H9 (cell line): ENCODE results near the gene TBCB. TPM values are rescaled to one million over a fixed set of nuclear protein-coding genes. Genes with fewer than 3 reads are reported as not detected.

Source experiments
- DNase-seq: peaks from one replicate; pipeline ENCODE4 v3.0.0-alpha.2; 2017
- H2AFZ ChIP-seq: one replicate; pipeline ENCODE4 v1.6.1; 2013; ENCODE audit warnings: mild to moderate bottlenecking, low read length, control low read depth, moderate library complexity
- H2AK5ac ChIP-seq: 2 replicates; pipeline ENCODE4 v1.6.1; 2013; ENCODE audit warnings: low read length, control low read depth, mixed read lengths; ENCODE audit not compliant: insufficient read length
- H2BK120ac ChIP-seq: one replicate; pipeline ENCODE4 v1.6.1; 2013; ENCODE audit warnings: low read depth, mild to moderate bottlenecking, low read length, control low read depth, inconsistent platforms; ENCODE audit not compliant: poor library complexity, severe bottlenecking
- H2BK12ac ChIP-seq: 2 replicates; pipeline ENCODE4 v1.6.1; 2013; ENCODE audit warnings: low read length, control low read depth, mixed read lengths, low read depth; ENCODE audit not compliant: insufficient read length
- H2BK15ac ChIP-seq: 2 replicates; pipeline ENCODE4 v1.6.1; 2013; ENCODE audit warnings: low read depth, low read length, control low read depth
- H2BK20ac ChIP-seq: one replicate; pipeline ENCODE4 v1.6.1; 2013; ENCODE audit warnings: low read depth, mild to moderate bottlenecking, low read length, control low read depth, inconsistent platforms; ENCODE audit not compliant: poor library complexity, severe bottlenecking
- H2BK5ac ChIP-seq: 2 replicates; pipeline ENCODE4 v1.6.1; 2013; ENCODE audit warnings: low read length, control low read depth, mixed read lengths; ENCODE audit not compliant: insufficient read length
- H3K14ac ChIP-seq: 2 replicates; pipeline ENCODE4 v1.6.1; 2013; ENCODE audit warnings: low read length, control low read depth; ENCODE audit not compliant: insufficient read depth
- H3K18ac ChIP-seq: 2 replicates; pipeline ENCODE4 v1.6.1; 2013; ENCODE audit warnings: low read depth, mild to moderate bottlenecking, mixed read lengths, low read length, control low read depth; ENCODE audit not compliant: insufficient read length
- H3K23ac ChIP-seq: 2 replicates; pipeline ENCODE4 v1.6.1; 2013; ENCODE audit warnings: low read length, control low read depth, mixed read lengths, low read depth; ENCODE audit not compliant: insufficient read length
- H3K23me2 ChIP-seq: 2 replicates; pipeline ENCODE4 v1.6.1; 2013; ENCODE audit warnings: low read depth, mild to moderate bottlenecking, mixed read lengths, low read length, control low read depth; ENCODE audit not compliant: insufficient read length, poor library complexity, severe bottlenecking
- H3K27ac ChIP-seq: 2 replicates; pipeline ENCODE4 v1.5.1; 2013; ENCODE audit warnings: low read length, control low read depth, mixed read lengths, low read depth; ENCODE audit not compliant: insufficient read length
- H3K27me3 ChIP-seq: 2 replicates; pipeline ENCODE4 v1.6.1; 2013; ENCODE audit warnings: low read length, control low read depth, inconsistent platforms; ENCODE audit not compliant: insufficient read depth
- H3K4ac ChIP-seq: 2 replicates; pipeline ENCODE4 v1.6.1; 2013; ENCODE audit warnings: low read depth, mild to moderate bottlenecking, control low read depth, inconsistent platforms, low read length, moderate library complexity
- H3K4me1 ChIP-seq: 2 replicates; pipeline ENCODE4 v1.6.1; 2013; ENCODE audit warnings: low read length, control low read depth, inconsistent platforms; ENCODE audit not compliant: insufficient read depth
- H3K4me2 ChIP-seq: 2 replicates; pipeline ENCODE4 v1.6.1; 2013; ENCODE audit warnings: low read length, control low read depth, mixed read lengths; ENCODE audit not compliant: insufficient read length, insufficient read depth
- H3K56ac ChIP-seq: 2 replicates; pipeline ENCODE4 v1.6.1; 2013; ENCODE audit warnings: low read depth, mild to moderate bottlenecking, mixed read lengths, low read length, control low read depth; ENCODE audit not compliant: insufficient read length
- H3K79me1 ChIP-seq: 2 replicates; pipeline ENCODE4 v1.6.1; 2013; ENCODE audit warnings: low read depth, mild to moderate bottlenecking, moderate library complexity, low read length, control low read depth, inconsistent platforms; ENCODE audit not compliant: insufficient read depth, poor library complexity, severe bottlenecking
- H3K79me2 ChIP-seq: 2 replicates; pipeline ENCODE4 v1.6.1; 2013; ENCODE audit warnings: low read length, control low read depth, inconsistent platforms; ENCODE audit not compliant: insufficient read depth
- H3K9ac ChIP-seq: 2 replicates; pipeline ENCODE4 v1.6.1; 2013; ENCODE audit warnings: low read length, control low read depth, mixed read lengths; ENCODE audit not compliant: insufficient read length; ENCODE audit errors: extremely low read depth
- H3K9me3 ChIP-seq: one replicate; pipeline ENCODE4 v1.6.1; 2013; ENCODE audit warnings: low read depth, low read length, inconsistent platforms; ENCODE audit not compliant: control insufficient read depth
- H3T11ph ChIP-seq: one replicate; pipeline ENCODE4 v1.6.1; 2013; ENCODE audit warnings: mild to moderate bottlenecking, low read length, control low read depth, inconsistent platforms
- H4K20me1 ChIP-seq: one replicate; pipeline ENCODE4 v1.6.1; 2013; ENCODE audit not compliant: control insufficient read depth, insufficient read length, insufficient read depth
- H4K5ac ChIP-seq: 2 replicates; pipeline ENCODE4 v1.6.1; 2013; ENCODE audit warnings: low read depth, mild to moderate bottlenecking, mixed read lengths, low read length, control low read depth; ENCODE audit not compliant: insufficient read length
- H4K8ac ChIP-seq: replicated peaks from 2 replicates; pipeline ENCODE4 v1.6.1; 2013; ENCODE audit warnings: low read length, control low read depth, mixed read lengths, low read depth; ENCODE audit not compliant: insufficient read length
- H4K91ac ChIP-seq: 2 replicates; pipeline ENCODE4 v1.6.1; 2013; ENCODE audit warnings: low read depth, mild to moderate bottlenecking, moderate library complexity, mixed read lengths, low read length, control low read depth; ENCODE audit not compliant: insufficient read length
- H3K27ac Mint-ChIP-seq, 3 experiments: 2 replicates in 2 of 3; 3 replicates in 1 of 3; pipeline ENCODE4 v1.8.0; 2020 to 2021; ENCODE audit warnings: mixed read lengths in 3 of 3, mild to moderate bottlenecking in 1 of 3, moderate library complexity in 1 of 3
- H3K27me3 Mint-ChIP-seq: 2 replicates; pipeline ENCODE4 v1.8.0; 2021; ENCODE audit warnings: low read depth, mild to moderate bottlenecking, moderate library complexity, mixed read lengths
- H3K36me3 Mint-ChIP-seq, 3 experiments: 2 replicates in 2 of 3; 3 replicates in 1 of 3; pipeline ENCODE4 v1.8.0; 2020 to 2021; ENCODE audit warnings: low read depth in 3 of 3, mixed read lengths in 3 of 3; ENCODE audit not compliant: insufficient read depth in 1 of 3
- H3K4me1 Mint-ChIP-seq, 2 experiments: 2 replicates each; pipeline ENCODE4 v1.8.0; 2020; ENCODE audit warnings: mixed read lengths in 2 of 2
- H3K4me3 Mint-ChIP-seq, 2 experiments: 2 replicates in 1 of 2; 3 replicates in 1 of 2; pipeline ENCODE4 v1.8.0; 2020 to 2021; ENCODE audit warnings: mild to moderate bottlenecking in 2 of 2, mixed read lengths in 2 of 2, moderate library complexity in 1 of 2
- H3K9me3 Mint-ChIP-seq, 2 experiments: 2 replicates in 1 of 2; 3 replicates in 1 of 2; pipeline ENCODE4 v1.8.0; 2020; ENCODE audit warnings: mild to moderate bottlenecking in 2 of 2, mixed read lengths in 2 of 2, moderate library complexity in 1 of 2
- WGBS: extraction: QIAGEN DNeasy Blood & Tissue Kit; methylation state at CpG from one replicate; pipeline ENCODE4 v1.1.7; 2013; ENCODE audit warnings: missing lambda C conversion rate, low lambda C conversion rate, mixed read lengths; ENCODE audit not compliant: insufficient read length; ENCODE audit errors: extremely low coverage; 5-methylcytosine and 5-hydroxymethylcytosine counted together
- total RNA-seq: library from RNA; stranded (reverse); gene quantifications from 2 replicates; pipeline ENCODE4 v1.2.1, GENCODE V29; 2021
- TF ChIP-seq, protein P1 (sequence below): fragments of 200-600 bp; sonication (generic); conservative IDR thresholded peaks from 3 replicates; pipeline ENCODE4 v1.8.0; 2021; ENCODE audit warnings: antibody characterized with exemption, mild to moderate bottlenecking

Gene TBCB
- total RNA-seq, 1 experiment from 2014 or later = 216 TPM

DNA sequence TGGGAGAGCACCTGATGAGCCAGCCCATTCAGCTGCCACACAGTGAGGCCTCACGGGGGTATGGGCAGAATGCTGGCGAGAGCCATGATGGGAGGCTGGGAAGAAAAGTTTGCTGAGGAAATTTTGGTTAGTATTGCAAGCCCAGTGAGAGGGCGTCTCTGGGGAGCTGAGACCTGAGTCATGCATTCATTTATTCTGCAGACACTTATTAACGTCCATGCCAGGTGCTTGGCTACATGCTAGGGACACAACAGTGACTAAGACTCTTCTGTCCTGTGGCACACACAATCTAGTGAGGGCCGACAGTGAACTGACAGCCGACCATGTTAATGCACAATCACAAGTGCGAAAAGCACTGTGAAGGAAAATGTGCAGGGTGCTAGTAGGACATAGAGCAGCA, 33.4 kb upstream of the TBCB start:
- Histone ChIP-seq H3K9ac (no peak overlapping the region), H3K27me3 (no peaks in the 10 kb centered on the region), H3K27ac (no peak overlapping the region), H3K4ac (no peak overlapping the region), H2AFZ (no peak overlapping the region), H2BK120ac (no peak overlapping the region), H3K79me1 (no peaks in the 10 kb centered on the region), H3K23me2 (no peaks in the 10 kb centered on the region), H3K56ac (no peak overlapping the region), H2BK5ac (no peak overlapping the region), H3K79me2 (no peaks in the 10 kb centered on the region), H3K4me1 (no peaks in the 10 kb centered on the region), H4K8ac (no peak overlapping the region), H2BK12ac (no peak overlapping the region), H3K4me2 (no peak overlapping the region), H4K20me1 (peaks cover 2% of the 10 kb centered on the region), H3K18ac (no peak overlapping the region), H3K9me3 (no peaks in the 10 kb centered on the region), H4K91ac (no peak overlapping the region), H2BK15ac (no peak overlapping the region), H2BK20ac (no peak overlapping the region), H3K14ac (no peak overlapping the region), H3K23ac (no peak overlapping the region), H3T11ph (no peak overlapping the region), H4K5ac (no peak overlapping the region), H2AK5ac (no peak overlapping the region)
- Mint-ChIP-seq H3K4me1 (no peaks in the 10 kb centered on the region), H3K27me3 (no peaks in the 10 kb centered on the region), H3K9me3 (no peaks in the 10 kb centered on the region), H3K36me3 (peaks cover 51 to 81% (median 73%) of the 10 kb centered on the region in 3 experiments; a peak in 6 of 7 replicates), H3K4me3 (no peak overlapping the region), H3K27ac (no peak overlapping the region)
- WGBS = no CpG with 5 or more reads among the region's 7 CpGs
- no peak for DNase-seq
- TF ChIP-seq, protein P1, sequence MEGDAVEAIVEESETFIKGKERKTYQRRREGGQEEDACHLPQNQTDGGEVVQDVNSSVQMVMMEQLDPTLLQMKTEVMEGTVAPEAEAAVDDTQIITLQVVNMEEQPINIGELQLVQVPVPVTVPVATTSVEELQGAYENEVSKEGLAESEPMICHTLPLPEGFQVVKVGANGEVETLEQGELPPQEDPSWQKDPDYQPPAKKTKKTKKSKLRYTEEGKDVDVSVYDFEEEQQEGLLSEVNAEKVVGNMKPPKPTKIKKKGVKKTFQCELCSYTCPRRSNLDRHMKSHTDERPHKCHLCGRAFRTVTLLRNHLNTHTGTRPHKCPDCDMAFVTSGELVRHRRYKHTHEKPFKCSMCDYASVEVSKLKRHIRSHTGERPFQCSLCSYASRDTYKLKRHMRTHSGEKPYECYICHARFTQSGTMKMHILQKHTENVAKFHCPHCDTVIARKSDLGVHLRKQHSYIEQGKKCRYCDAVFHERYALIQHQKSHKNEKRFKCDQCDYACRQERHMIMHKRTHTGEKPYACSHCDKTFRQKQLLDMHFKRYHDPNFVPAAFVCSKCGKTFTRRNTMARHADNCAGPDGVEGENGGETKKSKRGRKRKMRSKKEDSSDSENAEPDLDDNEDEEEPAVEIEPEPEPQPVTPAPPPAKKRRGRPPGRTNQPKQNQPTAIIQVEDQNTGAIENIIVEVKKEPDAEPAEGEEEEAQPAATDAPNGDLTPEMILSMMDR = no peak
